Activated CD4-positive, alpha-beta T cell treated with anti-CD3 and anti-CD28 coated beads, Interleukin-2, amount 10 ng/mL, durations not matched to agents 24 days and 14 days (primary cell): ENCODE measurements around the gene CLGN. TPM values are rescaled to one million over a fixed set of nuclear protein-coding genes. Genes with fewer than 3 reads are reported as not detected.
A peak's percentile ranks its signal among the peaks of the same experiment; 100 is the strongest.
"Not testable (repeated sequence)": the region's sequence is repeated elsewhere in the genome, so short reads cannot be mapped to it uniquely, and the experiment has no call there.

Experiments
- DNase-seq: peaks from one replicate; pipeline ENCODE4 v3.0.0; 2022
- H3K27ac Mint-ChIP-seq: one replicate; pipeline ENCODE4 v1.8.0; 2022; ENCODE audit warnings: mild to moderate bottlenecking, mixed read lengths
- H3K27me3 Mint-ChIP-seq: one replicate; pipeline ENCODE4 v1.8.0; 2022; ENCODE audit warnings: mixed read lengths
- H3K36me3 Mint-ChIP-seq: one replicate; pipeline ENCODE4 v1.8.0; 2022; ENCODE audit warnings: low read depth, mild to moderate bottlenecking, mixed read lengths
- H3K4me1 Mint-ChIP-seq: one replicate; pipeline ENCODE4 v1.8.0; 2021; ENCODE audit warnings: mixed read lengths
- H3K4me3 Mint-ChIP-seq: one replicate; pipeline ENCODE4 v1.8.0; 2022; ENCODE audit warnings: mild to moderate bottlenecking, moderate library complexity, mixed read lengths
- H3K9me3 Mint-ChIP-seq: one replicate; pipeline ENCODE4 v1.8.0; 2021; ENCODE audit warnings: mixed read lengths
- intact Hi-C: fragments of 100-400 bp; cut with micrococcal nuclease; formaldehyde crosslinking; loops from one replicate; pipeline ENCODE4 v1.15.1; 2023
- total RNA-seq: library from RNA; stranded (reverse); gene quantifications from 2 replicates; pipeline ENCODE4 v1.2.3, GENCODE V29; 2022

CLGN gene, protein sequence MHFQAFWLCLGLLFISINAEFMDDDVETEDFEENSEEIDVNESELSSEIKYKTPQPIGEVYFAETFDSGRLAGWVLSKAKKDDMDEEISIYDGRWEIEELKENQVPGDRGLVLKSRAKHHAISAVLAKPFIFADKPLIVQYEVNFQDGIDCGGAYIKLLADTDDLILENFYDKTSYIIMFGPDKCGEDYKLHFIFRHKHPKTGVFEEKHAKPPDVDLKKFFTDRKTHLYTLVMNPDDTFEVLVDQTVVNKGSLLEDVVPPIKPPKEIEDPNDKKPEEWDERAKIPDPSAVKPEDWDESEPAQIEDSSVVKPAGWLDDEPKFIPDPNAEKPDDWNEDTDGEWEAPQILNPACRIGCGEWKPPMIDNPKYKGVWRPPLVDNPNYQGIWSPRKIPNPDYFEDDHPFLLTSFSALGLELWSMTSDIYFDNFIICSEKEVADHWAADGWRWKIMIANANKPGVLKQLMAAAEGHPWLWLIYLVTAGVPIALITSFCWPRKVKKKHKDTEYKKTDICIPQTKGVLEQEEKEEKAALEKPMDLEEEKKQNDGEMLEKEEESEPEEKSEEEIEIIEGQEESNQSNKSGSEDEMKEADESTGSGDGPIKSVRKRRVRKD
- total RNA-seq, result not detected in 2 replicates

DNA sequence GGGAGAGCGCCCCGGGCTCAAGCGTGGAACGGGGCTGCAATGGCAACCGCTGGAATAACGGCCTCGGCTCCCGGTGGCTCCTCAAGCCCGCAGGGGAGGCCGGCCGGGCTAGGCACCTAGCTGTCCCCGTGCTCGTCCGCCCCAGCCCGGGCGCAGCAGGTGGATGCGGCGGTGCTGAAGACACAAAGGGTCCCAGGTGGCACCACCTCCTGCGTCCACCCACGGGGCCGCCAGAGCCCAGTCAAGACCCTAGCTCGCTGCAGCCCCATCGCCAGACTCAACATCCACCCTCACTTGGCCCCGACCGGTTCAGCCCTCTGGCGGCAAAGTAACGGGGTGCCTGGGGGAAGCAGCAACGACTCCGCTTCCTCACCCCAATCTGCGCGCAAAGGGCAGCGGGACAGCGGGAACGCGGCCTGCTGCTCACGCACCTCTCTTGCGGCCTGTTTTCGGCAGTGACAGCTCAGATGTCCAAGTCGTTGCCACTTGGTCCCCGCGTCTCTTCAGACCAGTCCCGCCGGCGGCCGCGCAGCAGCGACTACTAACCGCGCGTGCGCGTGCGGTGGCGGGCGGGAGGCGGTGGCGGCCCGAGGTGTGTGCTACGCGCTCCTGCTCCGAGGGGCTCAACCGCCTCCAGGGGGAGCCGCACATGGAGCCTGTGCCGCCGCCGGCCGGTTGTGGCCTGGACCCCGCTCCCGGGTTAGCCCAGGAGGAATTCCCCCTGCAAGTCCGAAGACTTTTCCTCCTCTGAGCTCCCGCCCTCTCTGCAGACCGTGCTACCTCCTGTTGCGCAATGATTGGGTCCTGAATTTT, at the start of gene CLGN:
Gene CLGN (minus strand): TSS at position 543 of the 813 bp plus-strand sequence. CDS start 14,570 bp downstream, outside the sequence.
- Mint-ChIP-seq H3K36me3 (no peaks in the 10 kb centered on the region), H3K27me3 (peaks cover 57% of the 10 kb centered on the region), H3K4me3 (peak within 1 kb of the TSS; percentile 70), H3K9me3 (no peaks in the 10 kb centered on the region), H3K27ac (no peak within 1 kb of the TSS), H3K4me1 (peaks cover 4% of the 10 kb centered on the region)
- intact Hi-C loops, result no loop called here
- DNase-seq, result peak; percentile 82

DNA sequence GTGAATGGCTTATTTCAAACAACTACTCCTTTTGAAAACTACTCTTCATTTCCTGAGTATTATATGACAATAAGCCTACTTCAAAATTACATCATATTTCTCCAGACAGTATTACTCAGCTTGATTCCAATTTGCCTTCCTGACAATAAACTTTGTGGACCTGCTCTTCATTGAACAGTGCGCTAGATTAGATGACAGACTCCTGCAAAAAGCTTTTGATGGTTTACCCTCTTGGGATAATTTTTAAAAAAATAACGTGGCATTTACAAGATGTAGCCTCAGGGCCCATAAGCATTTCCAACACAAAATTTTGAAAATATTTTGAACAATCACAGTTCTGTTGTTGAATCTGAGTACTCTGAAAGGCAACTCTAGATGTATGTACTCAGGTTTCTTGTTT, 44.7 kb upstream of the CLGN start:
- Mint-ChIP-seq H3K27me3 (peaks cover 25% of the 10 kb centered on the region), H3K4me1 (no peaks in the 10 kb centered on the region)

DNA sequence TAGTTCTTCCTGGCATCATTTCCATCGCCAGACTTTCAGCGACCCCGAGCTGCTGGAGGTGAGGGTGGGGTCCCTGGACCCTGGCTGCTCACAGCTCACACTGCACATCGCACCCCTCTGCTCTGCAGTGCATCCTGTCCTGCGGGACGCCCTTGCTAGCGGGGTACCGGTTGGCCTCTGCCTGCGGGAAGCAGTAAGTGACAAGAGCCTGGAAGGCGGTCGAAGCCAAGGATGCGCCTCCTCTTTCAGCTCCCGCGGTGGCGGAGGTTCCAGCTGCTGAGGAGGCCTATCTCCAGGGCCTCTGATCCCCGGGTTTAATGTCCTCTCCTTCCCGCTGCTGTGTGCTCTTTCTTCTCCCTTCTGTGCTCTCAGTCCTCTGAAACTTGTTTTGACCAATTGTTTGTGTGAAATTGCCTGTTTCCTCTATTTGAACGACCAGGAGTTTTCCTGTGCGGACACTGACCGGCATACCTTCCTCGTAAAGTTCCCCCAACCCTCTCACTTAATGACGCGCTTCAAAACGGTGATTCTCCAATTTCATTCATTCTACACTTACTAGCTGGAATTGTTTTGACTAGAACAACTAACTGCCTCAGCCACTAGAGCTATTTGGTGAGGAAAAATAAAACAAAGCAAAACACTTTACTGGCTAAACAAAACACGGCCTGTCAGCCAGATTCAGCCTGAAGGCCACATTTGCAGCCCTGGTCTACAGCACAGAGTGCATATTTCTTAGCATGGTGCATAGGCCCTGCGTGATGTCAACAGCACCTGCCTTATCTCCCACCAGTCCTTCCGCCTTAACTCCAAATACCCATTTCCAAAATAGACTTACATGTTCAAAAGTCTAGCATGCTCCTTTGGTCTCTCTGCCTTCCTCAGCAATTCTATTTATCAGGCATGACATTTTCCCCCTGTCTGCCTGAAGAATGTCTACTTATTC, 42.6 kb upstream of the CLGN start:
- Mint-ChIP-seq H3K27me3 (peaks cover 30% of the 10 kb centered on the region), H3K36me3 (no peaks in the 10 kb centered on the region), H3K4me3 (no peak overlapping the region), H3K4me1 (no peaks in the 10 kb centered on the region), H3K27ac (no peak overlapping the region), H3K9me3 (no peaks in the 10 kb centered on the region)
- no peak for DNase-seq
- intact Hi-C loops, result no loop called here

More for the DNA sequence above, 44.7 kb upstream of the CLGN start:
- Mint-ChIP-seq H3K27ac (no peak overlapping the region), H3K4me3 (no peak overlapping the region), H3K36me3 (no peaks in the 10 kb centered on the region), H3K9me3 (no peaks in the 10 kb centered on the region)
- DNase-seq, result no peak
- intact Hi-C loops, result no loop called here

DNA sequence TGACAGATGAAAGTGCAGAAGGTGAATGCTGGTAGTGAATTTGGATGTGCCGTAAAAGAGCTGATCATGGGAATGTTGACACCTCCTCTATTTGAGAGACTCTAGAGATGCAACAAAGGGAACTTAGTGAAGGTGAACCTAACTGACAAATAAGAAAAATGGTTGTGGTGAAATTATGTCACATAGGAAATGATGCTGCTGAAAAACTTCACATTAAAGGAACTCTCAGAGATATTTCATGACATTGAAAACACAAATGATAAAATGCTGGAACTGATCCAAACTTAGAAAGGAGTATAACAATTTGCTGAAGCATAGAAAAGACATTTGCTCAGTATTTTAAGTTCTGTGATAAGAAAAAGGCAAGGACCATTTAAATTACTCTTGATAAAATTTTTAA, 38.7 kb upstream of the CLGN start:
- DNase-seq, result no peak
- H3K27me3 Mint-ChIP-seq, result peaks cover 28% of the 10 kb centered on the region
- H3K9me3 Mint-ChIP-seq, result no peaks in the 10 kb centered on the region
- H3K27ac Mint-ChIP-seq, result no peak overlapping the region
- intact Hi-C loops, result no loop called here
- H3K4me3 Mint-ChIP-seq, result no peak overlapping the region
- no peaks in the 10 kb centered on the region for H3K36me3 Mint-ChIP-seq
- no peaks in the 10 kb centered on the region for H3K4me1 Mint-ChIP-seq

DNA sequence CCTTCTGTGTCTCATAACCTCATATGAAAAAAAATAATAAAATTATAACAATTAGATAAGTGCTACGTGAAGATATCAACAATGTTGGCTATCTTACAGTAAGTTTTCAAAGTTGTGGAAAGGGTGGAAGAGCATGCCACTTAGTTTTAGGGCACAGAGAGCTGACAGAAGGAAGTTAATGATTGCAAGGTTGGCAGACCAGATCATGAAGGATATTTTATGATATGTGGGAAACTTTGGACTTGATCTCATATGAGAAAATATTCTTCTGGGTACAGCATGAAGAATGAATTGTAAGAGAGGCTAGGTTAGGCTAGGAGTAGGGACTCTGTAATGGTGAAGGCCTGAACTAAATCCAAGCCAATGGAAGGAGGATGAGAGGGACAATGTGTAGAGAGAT, 36.2 kb upstream of the CLGN start:
- Mint-ChIP-seq H3K9me3 (no peaks in the 10 kb centered on the region), H3K4me1 (no peaks in the 10 kb centered on the region), H3K27ac (no peak overlapping the region), H3K27me3 (peaks cover 21% of the 10 kb centered on the region), H3K4me3 (no peak overlapping the region), H3K36me3 (no peaks in the 10 kb centered on the region)
- intact Hi-C loops, result no loop called here
- no peak for DNase-seq

DNA sequence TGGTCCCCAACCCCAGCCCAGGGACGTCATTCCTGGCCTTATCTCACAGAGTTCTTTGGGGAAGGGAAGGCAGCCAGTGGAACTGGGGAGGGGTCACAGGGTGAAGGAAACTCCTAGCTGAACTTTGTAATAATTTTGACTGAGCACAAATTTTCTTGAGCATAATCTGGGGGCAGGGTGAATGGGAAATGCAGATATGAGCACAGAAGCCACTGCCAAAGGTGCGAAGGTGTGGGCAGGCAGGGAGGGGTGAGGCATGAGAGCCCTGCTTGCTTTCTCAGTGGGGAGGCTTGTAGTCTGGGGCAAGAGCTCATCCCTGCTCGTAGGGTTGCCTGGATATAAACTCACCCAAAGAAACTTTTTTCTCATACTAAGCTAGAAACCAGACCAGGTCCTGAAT, 35.7 kb upstream of the CLGN start:
- no peak for DNase-seq
- intact Hi-C loops, result no loop called here
- Mint-ChIP-seq H3K9me3 (no peaks in the 10 kb centered on the region), H3K4me3 (no peak overlapping the region), H3K36me3 (no peaks in the 10 kb centered on the region), H3K27ac (no peak overlapping the region), H3K4me1 (no peaks in the 10 kb centered on the region), H3K27me3 (peaks cover 22% of the 10 kb centered on the region)

DNA sequence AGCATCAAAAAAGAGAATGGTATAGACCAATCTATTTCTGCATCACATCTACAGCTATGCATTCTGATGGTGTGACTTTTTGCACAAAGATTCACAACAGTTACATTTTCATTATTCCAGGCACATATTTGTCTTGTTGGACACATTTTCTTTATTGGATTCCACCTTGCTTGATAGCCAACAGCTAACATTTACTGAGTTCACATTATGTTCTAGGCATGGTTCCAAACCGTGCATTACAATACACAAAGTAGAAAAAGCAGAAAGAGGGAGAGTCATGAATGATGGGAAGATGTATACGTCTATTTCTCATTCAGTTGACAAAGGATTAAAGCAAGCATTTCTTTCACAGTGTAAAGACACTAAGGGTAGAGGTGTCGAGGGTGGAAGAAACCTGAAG, 22.9 kb upstream of the CLGN start:
- Mint-ChIP-seq H3K27ac (no peak overlapping the region), H3K27me3 (peaks cover 30% of the 10 kb centered on the region), H3K4me1 (no peaks in the 10 kb centered on the region), H3K4me3 (no peak overlapping the region), H3K36me3 (no peaks in the 10 kb centered on the region), H3K9me3 (no peaks in the 10 kb centered on the region)
- intact Hi-C loops, result no loop called here
- no peak for DNase-seq

DNA sequence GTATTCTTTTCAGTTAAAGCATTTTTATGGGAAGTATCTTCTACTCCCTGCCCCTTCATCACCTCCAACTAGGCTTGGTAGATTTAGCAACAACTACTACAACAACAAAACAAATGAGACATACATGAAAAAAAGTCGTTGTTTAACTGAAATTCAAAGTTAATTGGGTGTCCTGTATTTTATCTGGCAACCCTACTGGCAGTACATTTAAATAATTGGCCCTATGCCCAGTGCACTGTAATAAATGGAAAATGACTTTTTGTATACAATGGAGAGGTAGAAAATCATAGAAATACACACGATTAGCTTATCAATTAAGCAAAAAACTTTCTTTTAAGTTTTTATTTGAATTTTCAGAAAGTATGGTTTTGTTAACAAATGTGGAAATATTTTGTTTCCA, 21.4 kb upstream of the CLGN start:
- no peak for DNase-seq
- intact Hi-C loops, result no loop called here
- Mint-ChIP-seq H3K4me3 (no peak overlapping the region), H3K27ac (no peak overlapping the region), H3K4me1 (no peaks in the 10 kb centered on the region), H3K36me3 (no peaks in the 10 kb centered on the region), H3K9me3 (no peaks in the 10 kb centered on the region), H3K27me3 (peaks cover 26% of the 10 kb centered on the region)

DNA sequence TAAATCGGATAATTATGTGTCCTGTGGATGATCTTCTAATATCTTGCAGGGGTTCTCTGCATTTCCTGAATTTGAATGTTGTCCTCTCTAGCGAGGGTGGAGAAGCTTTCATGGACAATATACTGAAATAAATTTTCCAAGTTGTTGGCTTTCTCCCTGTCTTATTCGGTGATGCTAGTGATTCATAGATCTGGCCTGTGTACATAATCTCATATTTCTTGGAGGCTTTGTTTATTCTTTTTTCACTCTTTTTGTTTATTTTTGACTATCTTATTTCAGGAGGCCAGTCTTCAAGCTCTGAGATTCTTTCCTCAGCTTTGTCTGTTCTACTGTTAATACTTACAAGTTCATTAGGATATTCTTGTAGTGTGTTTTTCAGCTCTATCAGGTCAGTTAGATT, 20.7 kb upstream of the CLGN start:
- Mint-ChIP-seq H3K4me3 (no peak overlapping the region), H3K27ac (no peak overlapping the region), H3K4me1 (no peaks in the 10 kb centered on the region), H3K9me3 (no peaks in the 10 kb centered on the region), H3K27me3 (peaks cover 23% of the 10 kb centered on the region), H3K36me3 (no peaks in the 10 kb centered on the region)
- no peak for DNase-seq
- intact Hi-C loops, result no loop called here

DNA sequence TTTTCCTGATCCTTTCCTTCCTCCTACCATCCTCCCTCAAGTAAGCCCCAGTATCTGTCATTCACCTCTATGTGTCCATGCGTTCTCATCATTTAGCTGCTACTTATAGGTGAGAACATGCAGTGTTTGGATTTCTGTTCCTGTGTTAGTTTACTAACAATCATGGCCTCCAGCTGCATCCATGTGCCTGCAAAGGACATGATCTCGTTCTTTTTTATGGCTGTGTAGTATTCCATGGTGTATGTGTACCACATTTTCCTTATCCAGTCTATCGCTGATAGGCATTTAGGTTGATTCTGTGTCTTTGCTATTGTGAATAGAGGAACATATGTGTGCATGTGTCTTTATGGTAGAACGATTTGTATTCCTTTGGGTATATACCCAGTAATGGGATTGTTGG, 16.9 kb upstream of the CLGN start:
- H3K27ac Mint-ChIP-seq, DNase-seq, H3K4me3 Mint-ChIP-seq, H3K36me3 Mint-ChIP-seq, H3K4me1 Mint-ChIP-seq, H3K9me3 Mint-ChIP-seq, intact Hi-C loops: not testable (repeated sequence)
- peaks cover 23% of the 10 kb centered on the region for H3K27me3 Mint-ChIP-seq

DNA sequence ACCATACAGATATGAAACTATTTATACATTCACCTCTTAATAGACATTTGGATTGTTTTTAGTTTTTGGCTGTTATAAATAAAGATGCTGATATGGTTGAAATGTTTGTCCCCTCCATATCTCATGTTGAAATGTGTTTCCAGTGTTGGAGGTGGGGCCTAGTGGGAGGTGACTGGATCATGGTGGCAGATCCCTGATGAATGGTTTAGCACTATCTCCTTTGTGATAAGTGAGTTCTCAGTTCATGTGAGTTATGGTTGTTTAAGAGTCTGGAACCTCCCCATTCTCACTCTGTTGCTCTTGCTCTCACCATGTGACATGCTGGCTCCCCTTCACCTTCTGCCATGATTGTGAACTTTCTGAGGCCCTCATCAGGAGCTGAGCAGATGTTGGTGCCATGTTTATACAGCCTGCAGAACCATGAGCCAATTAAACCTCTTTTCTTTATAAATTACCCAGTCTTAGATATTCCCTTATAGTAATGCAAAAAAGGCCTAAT, 12.2 kb upstream of the CLGN start:
- Mint-ChIP-seq H3K9me3 (no peaks in the 10 kb centered on the region), H3K27ac (no peak overlapping the region), H3K27me3 (peaks cover 22% of the 10 kb centered on the region), H3K36me3 (no peaks in the 10 kb centered on the region), H3K4me3 (no peak overlapping the region), H3K4me1 (no peaks in the 10 kb centered on the region)
- intact Hi-C loops, result no loop called here
- DNase-seq, result no peak

DNA sequence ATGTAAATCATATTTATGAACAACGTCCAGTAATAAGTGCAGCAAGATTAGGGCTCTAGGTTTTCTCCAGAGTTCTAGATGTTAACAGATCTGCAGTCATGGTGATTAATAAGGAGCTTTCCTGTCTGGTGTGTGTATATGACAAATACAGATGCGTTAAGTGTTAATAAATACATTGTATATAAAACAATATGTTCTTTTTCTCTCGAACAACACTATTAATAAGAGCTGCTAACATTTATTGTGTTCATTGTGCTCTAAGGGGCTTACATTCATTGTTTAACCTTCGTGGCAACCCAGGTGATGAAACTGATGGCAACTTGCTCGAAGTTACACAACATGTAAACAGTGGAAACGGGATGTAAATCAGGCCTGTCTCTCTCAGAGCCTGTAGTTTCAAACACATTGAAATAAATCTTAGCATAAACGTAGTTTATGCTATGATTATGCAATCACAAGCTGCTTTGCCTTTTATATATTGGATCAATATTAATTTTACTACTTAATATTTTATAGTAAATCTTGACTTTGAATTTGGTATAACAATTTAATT, 547 bp upstream of the CLGN start:
- Mint-ChIP-seq H3K4me1 (peaks cover 4% of the 10 kb centered on the region), H3K4me3 (peak overlapping the region; percentile 70), H3K27me3 (peaks cover 54% of the 10 kb centered on the region), H3K9me3 (no peaks in the 10 kb centered on the region), H3K36me3 (no peaks in the 10 kb centered on the region), H3K27ac (no peak overlapping the region)
- intact Hi-C loops, result no loop called here
- no peak for DNase-seq

DNA sequence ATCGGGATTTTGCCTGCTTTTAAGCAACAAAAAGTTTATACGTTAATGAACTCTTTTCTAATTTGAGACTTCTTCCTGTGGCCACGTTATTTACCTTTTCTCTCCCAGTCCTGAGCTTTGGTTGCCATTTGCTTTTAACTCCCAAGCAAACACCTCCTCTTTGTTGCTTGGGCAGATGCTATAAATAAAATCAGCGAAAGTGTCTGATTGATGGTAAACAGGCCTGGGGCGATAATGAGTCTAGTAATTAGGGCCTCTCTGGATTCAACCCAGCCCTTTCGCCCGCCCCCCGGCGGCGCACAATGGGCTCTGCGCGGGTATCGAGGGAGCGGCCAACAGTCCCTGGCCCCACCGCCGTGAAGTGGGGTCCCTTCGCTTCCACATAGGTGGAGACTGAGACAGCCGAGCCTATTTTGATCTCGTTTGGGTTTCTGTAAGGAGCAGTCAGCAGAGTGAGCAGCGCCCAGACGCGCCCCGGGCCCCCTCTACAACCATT, 790 bp downstream of the CLGN start:
- intact Hi-C loops, result no loop called here
- Mint-ChIP-seq H3K4me1 (peaks cover 4% of the 10 kb centered on the region), H3K4me3 (peak overlapping the region; percentile 70), H3K27ac (no peak overlapping the region), H3K36me3 (no peaks in the 10 kb centered on the region), H3K27me3 (peaks cover 60% of the 10 kb centered on the region), H3K9me3 (no peaks in the 10 kb centered on the region)
- DNase-seq, result no peak
